ENCODE data around the gene FGFR3. TPM values are rescaled to one million over a fixed set of nuclear protein-coding genes. Genes with fewer than 3 reads are reported as not detected.
A peak's percentile ranks its signal among the peaks of the same experiment; 100 is the strongest.

Gene FGFR3
- total and polyA plus RNA-seq, 2 of the 4 experiments (the other 2 are of a cell fraction) = 0.18 to 0.67 TPM

GRCh38 chr4:1771555-1772305 is 21.4 kb upstream of the FGFR3 start:
- no peaks in the 10 kb centered on the region for H3K36me3 ChIP-seq (ENCODE audit: control insufficient read depth, insufficient read depth, low read length)
- H3K9me1 ChIP-seq (ENCODE audit: insufficient read depth, low read length) = no peaks in the 10 kb centered on the region
- H2BK20ac ChIP-seq (ENCODE audit: low read depth, low read length) = no peak overlapping the region
- no peak for ATAC-seq (ENCODE audit: low read depth)
- ChIA-PET POLR2A (ENCODE audit: unreplicated experiment) (no interaction called here), CTCF (no interaction called here)
- H3K79me1 ChIP-seq (ENCODE audit: low read depth in 1 of 2, low read length in 2 of 2) = no peaks in the 10 kb centered on the region
- H3K9ac ChIP-seq (ENCODE audit: low read depth, low read length) = no peak overlapping the region
- dilution Hi-C loops (cut with HindIII; ENCODE audit: low sequenced_read_pairs, unreplicated experiment) (no loop called here), intact Hi-C loops (cut with micrococcal nuclease) (no loop called here), in situ Hi-C loops (cut with MboI; ENCODE audit: low sequenced_read_pairs) (no loop called here)
- no peak overlapping the region for H3K14ac ChIP-seq (replicated peaks; ENCODE audit: low read depth, low read length)
- H4K8ac ChIP-seq (ENCODE audit: low read depth in 2 of 2, low read length in 2 of 2) = no peak overlapping the region
- no peak overlapping the region for H2BK15ac ChIP-seq (ENCODE audit: low read depth, low read length)
- H4K5ac ChIP-seq (ENCODE audit: low read depth, low read length) = no peak overlapping the region
- H3K4me2 ChIP-seq (ENCODE audit: low read depth, low read length) = no peak overlapping the region
- TF ChIP-seq MAZ (IDR thresholded peaks at IDR 0.05; ENCODE audit: borderline replicate concordance, low read depth, low read length) (peak; percentile 29; the same call in 1 of the 2 replicates), POLR2A (IDR thresholded peaks at IDR 0.05; ENCODE audit: low read depth, low read length) (no peak), BHLHE40 (IDR thresholded peaks at IDR 0.05; ENCODE audit: low read depth, low read length) (no peak), USF2 (IDR thresholded peaks at IDR 0.05; ENCODE audit: low read depth, low read length) (no peak), MXI1 (IDR thresholded peaks at IDR 0.05; ENCODE audit: borderline replicate concordance, low read depth, low read length) (no peak)
- H3K4me3 ChIP-seq (ENCODE audit: insufficient read depth, low read depth, low read length) = no peak overlapping the region
- H2AK9ac ChIP-seq (replicated peaks; ENCODE audit: low read depth, low read length, poor library complexity) = no peak overlapping the region
- H4K20me1 ChIP-seq (ENCODE audit: insufficient read depth, low read length) = no peaks in the 10 kb centered on the region
- no TSS peak for BruUV-seq (replicated peaks)
- no peaks in the 10 kb centered on the region for H3K9me3 ChIP-seq (ENCODE audit: control insufficient read depth, insufficient read depth, low read length)
- no peak overlapping the region for H2AFZ ChIP-seq (replicated peaks; ENCODE audit: low read length, poor library complexity)
- H3K4me1 ChIP-seq (ENCODE audit: control insufficient read depth, insufficient read depth, low read length) = no peaks in the 10 kb centered on the region; the same call in 1 of the 2 replicates
- H3K27me3 ChIP-seq (ENCODE audit: control insufficient read depth, insufficient read depth, low read length) = peaks cover 2% of the 10 kb centered on the region; the same call in 1 of the 2 replicates
- WGBS, 2 experiments (ENCODE audit: extremely low coverage in 2 of 2, insufficient read length in 1 of 2) = 57% methylated on average over 9 of the region's 28 CpGs; no CpG with 5 or more reads in 1 of the 2 experiments
- no peak for DNase-seq
- H2BK5ac ChIP-seq (ENCODE audit: low read depth, low read length, poor library complexity, severe bottlenecking) = no peak overlapping the region
- H3K23ac ChIP-seq (ENCODE audit: low read depth, low read length) = no peak overlapping the region
- H3K27ac ChIP-seq (ENCODE audit: insufficient read depth, low read length) = no peak overlapping the region
- H2AK5ac ChIP-seq (ENCODE audit: low read depth, low read length) = no peak overlapping the region
- H2BK120ac ChIP-seq (ENCODE audit: low read depth, low read length) = no peak overlapping the region
- H3K4ac ChIP-seq (ENCODE audit: low read depth, low read length) = no peak overlapping the region
- H3K56ac ChIP-seq (ENCODE audit: extremely low read depth, insufficient read depth, low read length) = no peak overlapping the region
- H4K91ac ChIP-seq (ENCODE audit: insufficient read depth, low read depth, low read length) = no peak overlapping the region
- H3K18ac ChIP-seq (ENCODE audit: low read depth, low read length) = no peak overlapping the region
